Mesothelial cell of epicardium (in vitro differentiated cells): ENCODE results near the gene CUL7. TPM values are rescaled to one million over a fixed set of nuclear protein-coding genes. Genes with fewer than 3 reads are reported as not detected.
"Not testable (repeated sequence)": the region's sequence is repeated elsewhere in the genome, so short reads cannot be mapped to it uniquely, and the experiment has no call there.

Experiments
- DNase-seq, 2 experiments: peaks; one replicate each; pipeline ENCODE4 v3.0.0; 2021; ENCODE audit warnings: low spot score in 2 of 2; ENCODE audit not compliant: unreplicated experiment in 2 of 2
- H3K27ac Mint-ChIP-seq: 2 replicates; pipeline ENCODE4 v1.8.0; 2021; ENCODE audit warnings: mixed read lengths
- H3K27me3 Mint-ChIP-seq: 2 replicates; pipeline ENCODE4 v1.8.0; 2021; ENCODE audit warnings: low read depth, mixed read lengths
- H3K36me3 Mint-ChIP-seq: 2 replicates; pipeline ENCODE4 v1.8.0; 2021; ENCODE audit warnings: mixed read lengths
- H3K4me1 Mint-ChIP-seq: 2 replicates; pipeline ENCODE4 v1.8.0; 2021; ENCODE audit warnings: mixed read lengths
- H3K4me3 Mint-ChIP-seq: 2 replicates; pipeline ENCODE4 v1.8.0; 2021; ENCODE audit warnings: mild to moderate bottlenecking, moderate library complexity, mixed read lengths
- H3K9me3 Mint-ChIP-seq: 2 replicates; pipeline ENCODE4 v1.8.0; 2021; ENCODE audit warnings: mixed read lengths
- CTCF ChIP-seq: fragments of 200-600 bp; sonication (generic); IDR thresholded peaks from one replicate; pipeline ENCODE4 v1.5.0; 2021; ENCODE audit warnings: antibody characterized with exemption; ENCODE audit not compliant: unreplicated experiment
- total RNA-seq: library from RNA; stranded (reverse); gene quantifications from 3 replicates; pipeline ENCODE4 v1.2.1, GENCODE V29; 2021

Gene CUL7
- total RNA-seq, 1 donor from 2014 or later = 90.9 TPM

DNA sequence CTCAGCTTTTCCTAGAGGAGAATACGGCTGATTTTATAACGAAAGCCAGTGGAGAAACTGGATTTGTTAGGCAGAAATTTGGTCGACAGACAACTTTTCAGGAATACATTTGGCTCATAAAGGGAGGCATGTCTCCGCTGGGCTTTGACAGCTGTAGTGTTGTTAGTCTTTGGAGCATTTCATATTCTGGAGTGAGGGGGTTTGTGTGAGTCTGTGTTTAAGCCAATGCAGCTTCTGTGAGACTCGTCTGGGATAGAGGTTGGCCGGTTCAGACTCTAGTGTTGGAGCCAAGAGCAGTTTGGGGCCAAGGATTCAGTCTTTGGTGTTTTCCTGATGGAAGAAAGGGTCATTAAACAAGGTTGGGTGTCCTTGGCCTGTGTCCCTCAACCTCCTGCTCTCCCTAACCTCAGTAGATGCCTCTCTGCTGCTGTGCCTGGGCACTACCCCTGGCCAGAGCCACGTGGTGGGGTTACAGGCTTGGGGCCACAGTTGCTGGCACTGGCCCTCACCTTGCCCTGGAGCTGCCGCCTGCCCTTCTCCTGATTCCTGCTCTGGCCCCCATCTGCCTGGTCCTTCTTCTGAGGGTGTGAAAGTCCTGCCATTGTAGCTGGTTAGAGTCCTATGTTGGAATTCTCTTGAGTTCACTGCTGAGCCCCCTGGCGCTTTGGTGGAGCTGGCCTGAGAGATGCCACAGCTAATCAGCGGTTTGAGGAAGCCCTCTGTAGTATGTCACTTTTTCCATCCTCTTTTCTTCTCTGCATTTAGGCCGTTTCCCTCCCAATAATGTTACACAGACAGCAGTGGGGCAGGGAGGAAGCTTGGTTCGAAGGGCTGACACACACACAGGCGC lies 29.4 kb upstream of the CUL7 start:
- Mint-ChIP-seq H3K9me3 (no peaks in the 10 kb centered on the region), H3K36me3 (peaks cover 4% of the 10 kb centered on the region), H3K27me3 (no peaks in the 10 kb centered on the region), H3K4me3 (no peak overlapping the region), H3K4me1 (peaks cover 25% of the 10 kb centered on the region), H3K27ac (peak overlapping the region; percentile 31)
- no peak for TF ChIP-seq CTCF
- DNase-seq = no peak

- H3K4me3 Mint-ChIP-seq, H3K36me3 Mint-ChIP-seq, H3K27me3 Mint-ChIP-seq, DNase-seq, H3K9me3 Mint-ChIP-seq: not testable (repeated sequence)
- Mint-ChIP-seq H3K4me1 (peaks cover 30% of the 10 kb centered on the region), H3K27ac (peak overlapping the region; percentile 43)
Measured at GRCh38 chr6:43081922-43082321, 28.3 kb upstream of the CUL7 start.

DNA sequence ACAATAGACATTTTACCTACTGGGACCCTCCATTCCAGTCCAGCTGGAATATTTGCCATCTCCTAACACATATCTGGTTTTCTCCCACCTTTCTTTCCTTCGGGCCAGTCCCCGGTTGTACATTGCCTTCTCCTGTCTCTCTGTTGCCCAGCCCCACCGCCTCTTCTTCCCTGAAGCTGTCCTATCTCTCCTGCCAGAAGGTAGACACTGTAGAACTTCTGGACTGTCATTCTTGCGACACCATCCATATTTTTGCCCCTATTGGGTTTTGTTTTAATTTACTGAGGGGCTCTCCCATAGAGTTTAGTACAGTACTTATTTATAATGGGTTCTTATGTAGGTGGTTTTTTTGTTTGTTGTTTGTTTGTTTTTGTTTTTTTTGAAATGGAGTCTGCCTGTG lies 27.4 kb upstream of the CUL7 start:
- TF ChIP-seq CTCF = no peak
- peak overlapping the region; percentile 20 for H3K27ac Mint-ChIP-seq
- H3K9me3 Mint-ChIP-seq = no peaks in the 10 kb centered on the region
- peaks cover 4% of the 10 kb centered on the region for H3K36me3 Mint-ChIP-seq
- H3K27me3 Mint-ChIP-seq = no peaks in the 10 kb centered on the region
- no peak overlapping the region for H3K4me3 Mint-ChIP-seq
- no peak for DNase-seq
- H3K4me1 Mint-ChIP-seq = peaks cover 30% of the 10 kb centered on the region

- peaks cover 5% of the 10 kb centered on the region for H3K36me3 Mint-ChIP-seq
- no peak for TF ChIP-seq CTCF
- DNase-seq = no peak
- peaks cover 47% of the 10 kb centered on the region for H3K4me1 Mint-ChIP-seq
- peak overlapping the region; percentile 54 for H3K27ac Mint-ChIP-seq
- H3K4me3 Mint-ChIP-seq = peak overlapping the region; percentile 86
- no peaks in the 10 kb centered on the region for H3K27me3 Mint-ChIP-seq
- no peaks in the 10 kb centered on the region for H3K9me3 Mint-ChIP-seq
Measured at GRCh38 chr6:43078691-43079090, 25.0 kb upstream of the CUL7 start.

GRCh38 chr6:43077981-43078511 lies 24.4 kb upstream of the CUL7 start:
- H3K4me1 Mint-ChIP-seq = peaks cover 46% of the 10 kb centered on the region

More at GRCh38 chr6:43077981-43078511, 24.4 kb upstream of the CUL7 start:
- Mint-ChIP-seq H3K4me3 (peak overlapping the region; percentile 86), H3K36me3 (peaks cover 6% of the 10 kb centered on the region), H3K27ac (peak overlapping the region; percentile 54), H3K27me3 (no peaks in the 10 kb centered on the region), H3K9me3 (no peaks in the 10 kb centered on the region)
- TF ChIP-seq CTCF = no peak
- DNase-seq = no peak
